ENCODE results near the gene CFHR2. TPM values are rescaled to one million over a fixed set of nuclear protein-coding genes. Genes with fewer than 3 reads are reported as not detected.

CFHR2 gene
- total and polyA plus RNA-seq, 2 donors (not counting 1 experiment from before 2014, with no cell fraction given): not detected

- CTCF ChIA-PET: no interaction called here
- POLR2A ChIA-PET: no interaction called here
- H2AFZ ChIP-seq (ENCODE audit: insufficient read depth, low read depth, low read length, poor library complexity, severe bottlenecking): no peak overlapping the region
- H3K4me1 ChIP-seq (ENCODE audit: control insufficient read depth in 2 of 2, insufficient read depth in 2 of 2, low read length in 2 of 2): no peaks in the 10 kb centered on the region
- no peak overlapping the region for H3K27ac Mint-ChIP-seq
- H3K79me2 ChIP-seq (ENCODE audit: control insufficient read depth, insufficient read depth, low read length): no peaks in the 10 kb centered on the region
- no peaks in the 10 kb centered on the region for H3K27me3 ChIP-seq (replicated peaks in 1 of 4; ENCODE audit: control extremely low read depth in 1 of 4, control insufficient read depth in 3 of 4, insufficient read depth in 4 of 4, low read length in 3 of 4)
- DNase-seq: no peak
- intact Hi-C loops (cut with micrococcal nuclease): no loop called here
- no peak overlapping the region for H3K9ac ChIP-seq (ENCODE audit: low read length)
- peaks cover 0 to 7% (median 0%) of the 10 kb centered on the region in 3 donors for H3K9me3 ChIP-seq (ENCODE audit: control extremely low read depth in 1 of 3, control insufficient read depth in 2 of 3, insufficient read depth in 1 of 3, low read length in 2 of 3)
- no peaks in the 10 kb centered on the region for H3K27me3 Mint-ChIP-seq
- H3K4me3 Mint-ChIP-seq: no peak overlapping the region
- no peak for TF ChIP-seq EZH2 (IDR thresholded peaks at IDR 0.05; ENCODE audit: borderline replicate concordance, insufficient read depth, low read depth, low read length, poor library complexity, severe bottlenecking)
- no peak overlapping the region for H3K4me3 ChIP-seq (ENCODE audit: control extremely low read depth in 1 of 5, extremely low read depth in 1 of 5, insufficient read depth in 1 of 5, low read depth in 2 of 5, low read length in 4 of 5)
- H3K4me1 Mint-ChIP-seq: no peaks in the 10 kb centered on the region
- H3K27ac ChIP-seq (ENCODE audit: low read length in 2 of 2): no peak overlapping the region
- H4K20me1 ChIP-seq (ENCODE audit: control insufficient read depth, insufficient read depth, low read length, poor library complexity, severe bottlenecking): no peaks in the 10 kb centered on the region
- H3K4me2 ChIP-seq (replicated peaks; ENCODE audit: low read depth, low read length, poor library complexity, severe bottlenecking): no peak overlapping the region
- peaks cover 2% of the 10 kb centered on the region for H3K9me3 Mint-ChIP-seq (ENCODE audit: insufficient read depth)
- WGBS (ENCODE audit: insufficient coverage): no CpG with 5 or more reads among the region's 1 CpG
- no peaks in the 10 kb centered on the region for H3K36me3 ChIP-seq (replicated peaks in 1 of 2; ENCODE audit: control extremely low read depth in 1 of 2, control insufficient read depth in 1 of 2, extremely low read depth in 1 of 2, insufficient read depth in 2 of 2, low read length in 1 of 2)
- ATAC-seq (ENCODE audit: low read depth): no peak
These were observed 12.4 kb downstream of the CFHR2 start for GRCh38 chr1:196955926-196956325.

DNA sequence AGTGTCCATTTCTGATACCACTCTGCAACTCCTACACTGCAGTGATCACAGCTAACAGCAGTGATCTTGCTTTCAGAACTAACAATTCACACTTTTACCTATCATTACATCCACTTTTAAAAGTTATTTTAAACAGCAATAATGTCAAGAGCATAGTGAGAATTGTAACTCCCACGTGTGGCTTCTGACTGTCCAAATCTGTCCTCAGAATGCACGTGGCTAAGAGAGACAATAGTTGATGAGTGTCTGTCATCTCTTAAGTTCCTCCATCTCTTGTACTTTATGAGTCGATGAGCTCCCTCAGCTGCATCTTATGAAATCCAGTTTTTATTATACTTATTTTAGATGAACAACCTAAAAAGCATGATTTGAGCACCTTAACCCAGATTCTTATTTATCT, 17.3 kb downstream of the CFHR2 start:
- Mint-ChIP-seq H3K4me3 (no peak overlapping the region), H3K27ac (no peak overlapping the region), H3K9me3 (ENCODE audit: insufficient read depth) (peaks cover 2% of the 10 kb centered on the region), H3K27me3 (no peaks in the 10 kb centered on the region), H3K4me1 (no peaks in the 10 kb centered on the region)
- no peak overlapping the region for H3K9ac ChIP-seq (ENCODE audit: low read length)
- no peaks in the 10 kb centered on the region for H3K4me1 ChIP-seq (ENCODE audit: control insufficient read depth in 2 of 2, insufficient read depth in 2 of 2, low read length in 2 of 2)
- no peak overlapping the region for H3K27ac ChIP-seq (ENCODE audit: low read length in 2 of 2)
- no peak overlapping the region for H2AFZ ChIP-seq (ENCODE audit: insufficient read depth, low read depth, low read length, poor library complexity, severe bottlenecking)
- H3K4me2 ChIP-seq (replicated peaks; ENCODE audit: low read depth, low read length, poor library complexity, severe bottlenecking): no peak overlapping the region
- intact Hi-C loops (cut with micrococcal nuclease): no loop called here
- peaks cover 0 to 8% (median 1%) of the 10 kb centered on the region in 3 donors for H3K9me3 ChIP-seq (ENCODE audit: control extremely low read depth in 1 of 3, control insufficient read depth in 2 of 3, insufficient read depth in 1 of 3, low read length in 2 of 3)
- ATAC-seq (ENCODE audit: low read depth) (no peak), DNase-seq (no peak)
- H3K27me3 ChIP-seq (replicated peaks in 1 of 4; ENCODE audit: control extremely low read depth in 1 of 4, control insufficient read depth in 3 of 4, insufficient read depth in 4 of 4, low read length in 3 of 4): no peaks in the 10 kb centered on the region
- H4K20me1 ChIP-seq (ENCODE audit: control insufficient read depth, insufficient read depth, low read length, poor library complexity, severe bottlenecking): no peaks in the 10 kb centered on the region
- CTCF ChIA-PET: no interaction called here
- TF ChIP-seq CTCF (IDR thresholded peaks at IDR 0.05): no peak
- TF ChIP-seq EZH2 (IDR thresholded peaks at IDR 0.05; ENCODE audit: borderline replicate concordance, insufficient read depth, low read depth, low read length, poor library complexity, severe bottlenecking): no peak
- no CpG with 5 or more reads among the region's 3 CpGs for WGBS (ENCODE audit: insufficient coverage)
- POLR2A ChIA-PET: no interaction called here
- H3K4me3 ChIP-seq (ENCODE audit: control extremely low read depth in 1 of 5, extremely low read depth in 1 of 5, insufficient read depth in 1 of 5, low read depth in 2 of 5, low read length in 4 of 5): no peak overlapping the region
- no peaks in the 10 kb centered on the region for H3K79me2 ChIP-seq (ENCODE audit: control insufficient read depth, insufficient read depth, low read length)
- H3K36me3 ChIP-seq (replicated peaks in 1 of 2; ENCODE audit: control extremely low read depth in 1 of 2, control insufficient read depth in 1 of 2, extremely low read depth in 1 of 2, insufficient read depth in 2 of 2, low read length in 1 of 2): no peaks in the 10 kb centered on the region
